A673 (cell line): Measurements from ENCODE around the gene ATG12.

Experiments
- CTCF ChIP-seq: fragments of 300-800, 200-600 bp; sonication (generic); conservative IDR thresholded peaks from 2 replicates; pipeline ENCODE4 v1.5.1; 2017; ENCODE audit warnings: low read depth, mild to moderate bottlenecking, antibody characterized with exemption, low read length, moderate library complexity, mixed read lengths
- EZH2 ChIP-seq: fragments of 200-600 bp; sonication (generic); IDR thresholded peaks from 2 replicates; pipeline ENCODE4 v1.6.1; 2017; ENCODE audit warnings: borderline replicate concordance, low read depth, mild to moderate bottlenecking, mixed read lengths, antibody characterized with exemption, low read length; ENCODE audit not compliant: poor library complexity, severe bottlenecking

DNA sequence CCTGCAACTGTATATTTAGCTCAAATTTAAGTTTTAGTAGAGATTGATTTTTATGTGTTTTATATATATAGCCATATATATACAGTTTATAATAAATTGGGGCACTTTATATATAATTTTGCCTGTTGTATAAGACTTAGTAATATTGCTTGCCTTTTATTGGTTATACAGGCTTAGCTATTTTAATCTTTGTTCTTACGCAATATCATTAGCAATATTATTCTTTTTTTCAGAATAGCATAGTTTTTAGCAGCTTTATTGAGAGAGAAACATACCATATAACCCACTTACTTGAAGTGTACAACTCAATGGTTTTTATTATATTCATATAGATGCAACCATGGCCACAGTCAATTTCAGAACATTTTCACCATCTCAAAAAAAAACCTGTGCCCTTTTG, 52.9 kb downstream of the ATG12 start:
- TF ChIP-seq CTCF (no peak), EZH2 (no peak)
